ENCODE measurements around the gene ASCC1.

Gene ASCC1

DNA sequence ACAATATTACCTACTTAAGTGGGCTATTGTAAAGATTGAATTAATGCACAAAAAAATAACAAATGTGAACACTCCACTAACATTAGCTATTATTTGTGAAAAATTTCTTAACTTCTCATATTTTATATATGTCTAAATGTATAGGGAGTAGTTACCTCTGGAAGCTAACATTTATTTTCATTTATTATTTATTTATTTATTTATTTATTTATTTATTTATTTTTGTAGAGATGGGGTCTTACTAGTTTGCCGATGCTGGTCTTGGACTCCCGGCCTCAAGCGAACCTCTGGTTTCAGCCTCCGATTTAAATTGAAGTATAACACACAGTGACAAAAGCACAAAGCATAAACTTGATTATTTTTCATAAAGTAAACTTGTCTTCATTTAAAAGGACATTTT, 122.6 kb downstream of the ASCC1 start:
- Histone ChIP-seq H3K4me3 (ENCODE audit: low read length) (no peak overlapping the region), H3K4me1 (ENCODE audit: insufficient read depth, low read length) (peaks cover 12% of the 10 kb centered on the region)
- 73% methylated on average over 4 of the region's 4 CpGs for WGBS

DNA sequence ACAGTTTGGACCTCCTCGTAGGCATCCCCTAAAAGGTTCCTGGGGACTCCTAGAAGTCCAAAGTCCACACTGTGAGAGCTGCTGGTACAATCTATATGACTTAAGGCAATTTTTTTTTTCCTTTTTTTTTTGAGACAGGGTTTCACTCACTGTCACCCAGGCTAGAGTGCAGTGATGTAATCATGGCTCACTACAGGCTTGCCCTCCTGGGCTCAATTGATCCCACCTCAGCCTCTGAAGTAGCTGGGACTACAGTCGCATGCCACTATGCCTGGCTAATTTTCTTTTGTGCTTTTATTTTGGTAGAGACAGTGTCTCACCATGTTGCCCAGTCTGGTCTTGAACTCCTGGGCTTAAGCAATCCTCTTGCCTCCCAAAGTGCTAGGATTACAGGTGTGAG, 123.1 kb downstream of the ASCC1 start:
- no peak overlapping the region for H3K27ac ChIP-seq (ENCODE audit: low read depth, low read length)
- peaks cover 27% of the 10 kb centered on the region for H3K27me3 ChIP-seq (ENCODE audit: insufficient read depth, low read length)
- H3K36me3 ChIP-seq (ENCODE audit: insufficient read depth, low read length): peaks cover 9% of the 10 kb centered on the region
- H3K9ac ChIP-seq (ENCODE audit: low read depth, low read length): no peak overlapping the region
- H3K4me3 ChIP-seq (ENCODE audit: low read length): no peak overlapping the region
- peaks cover 12% of the 10 kb centered on the region for H3K4me1 ChIP-seq (ENCODE audit: insufficient read depth, low read length)
- no peaks in the 10 kb centered on the region for H3K9me3 ChIP-seq (ENCODE audit: insufficient read depth, low read depth, low read length)
- 92% methylated on average over 2 of the region's 2 CpGs for WGBS

More for the DNA sequence above, 122.6 kb downstream of the ASCC1 start:
- no peaks in the 10 kb centered on the region for H3K9me3 ChIP-seq (ENCODE audit: insufficient read depth, low read depth, low read length)
- H3K36me3 ChIP-seq (ENCODE audit: insufficient read depth, low read length): peaks cover 9% of the 10 kb centered on the region
- no peak overlapping the region for H3K27ac ChIP-seq (ENCODE audit: low read depth, low read length)
- H3K9ac ChIP-seq (ENCODE audit: low read depth, low read length): no peak overlapping the region
- peaks cover 22% of the 10 kb centered on the region for H3K27me3 ChIP-seq (ENCODE audit: insufficient read depth, low read length)

DNA sequence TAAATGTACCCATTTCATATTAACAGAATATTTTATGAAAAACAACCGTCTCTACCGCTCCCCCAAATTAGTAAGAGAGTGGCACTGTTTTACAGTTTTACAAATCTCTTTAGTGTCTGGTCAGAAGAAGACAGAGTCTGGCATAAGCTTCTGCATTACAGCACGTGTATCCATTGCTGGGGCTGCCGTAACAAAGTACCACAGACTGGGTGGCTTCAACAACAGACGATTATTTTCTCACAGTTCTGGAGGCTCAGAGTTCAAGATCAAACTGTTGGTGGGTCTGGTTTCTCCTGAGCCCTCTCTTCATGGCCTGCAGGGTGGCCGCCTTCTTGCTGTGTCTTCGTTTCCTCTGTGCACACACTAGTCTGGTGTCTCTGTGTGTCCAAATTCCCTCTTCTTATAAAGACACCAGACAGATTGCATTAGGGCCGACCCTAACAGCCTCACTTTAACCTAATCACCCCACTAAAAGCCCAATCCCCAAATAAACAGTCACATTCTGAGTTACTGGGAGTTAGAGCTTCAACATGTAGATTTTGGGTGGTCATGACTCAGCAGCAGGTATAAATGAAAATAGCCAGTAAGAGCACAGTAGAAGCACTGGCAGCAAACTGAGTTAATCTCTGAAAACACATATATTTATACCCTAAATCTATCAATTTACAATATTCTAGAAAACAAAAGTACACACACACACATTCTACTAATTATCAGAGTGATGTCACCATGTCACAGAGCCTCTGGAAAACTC, 123.7 kb downstream of the ASCC1 start:
- peaks cover 33% of the 10 kb centered on the region for H3K27me3 ChIP-seq (ENCODE audit: insufficient read depth, low read length)
- 93% methylated on average over 8 of the region's 8 CpGs for WGBS
- peaks cover 12% of the 10 kb centered on the region for H3K4me1 ChIP-seq (ENCODE audit: insufficient read depth, low read length)
- no peak overlapping the region for H3K9ac ChIP-seq (ENCODE audit: low read depth, low read length)
- no peak overlapping the region for H3K27ac ChIP-seq (ENCODE audit: low read depth, low read length)
- peaks cover 9% of the 10 kb centered on the region for H3K36me3 ChIP-seq (ENCODE audit: insufficient read depth, low read length)
- H3K4me3 ChIP-seq (ENCODE audit: low read length): no peak overlapping the region
- H3K9me3 ChIP-seq (ENCODE audit: insufficient read depth, low read depth, low read length): no peaks in the 10 kb centered on the region

DNA sequence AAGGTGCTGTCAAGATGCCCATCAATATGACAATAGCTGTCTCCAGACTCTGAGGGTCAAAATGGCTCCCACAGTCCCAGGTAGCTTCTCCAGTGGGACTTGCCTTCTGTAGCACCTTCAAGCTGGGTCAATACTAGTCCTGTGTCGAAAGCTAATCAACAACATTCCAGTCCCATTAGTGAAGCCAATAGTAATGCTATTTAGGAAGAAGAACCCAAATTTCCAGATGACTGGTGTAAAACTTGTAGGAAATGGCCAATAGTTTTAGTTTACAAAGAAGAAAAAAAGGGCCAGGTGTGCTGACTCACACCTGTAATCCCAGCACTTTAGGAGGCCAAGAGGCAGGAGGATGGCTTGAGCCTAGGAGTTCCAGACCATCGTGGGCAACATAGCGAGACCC, 125.8 kb downstream of the ASCC1 start:
- H3K9me3 ChIP-seq (ENCODE audit: insufficient read depth, low read depth, low read length): no peaks in the 10 kb centered on the region
- H3K4me1 ChIP-seq (ENCODE audit: insufficient read depth, low read length): peaks cover 16% of the 10 kb centered on the region
- H3K4me3 ChIP-seq (ENCODE audit: low read length): no peak overlapping the region
- H3K27me3 ChIP-seq (ENCODE audit: insufficient read depth, low read length): peaks cover 53% of the 10 kb centered on the region
- H3K27ac ChIP-seq (ENCODE audit: low read depth, low read length): no peak overlapping the region
- 84% methylated on average over 3 of the region's 3 CpGs for WGBS
- no peaks in the 10 kb centered on the region for H3K36me3 ChIP-seq (ENCODE audit: insufficient read depth, low read length)
- H3K9ac ChIP-seq (ENCODE audit: low read depth, low read length): no peak overlapping the region

DNA sequence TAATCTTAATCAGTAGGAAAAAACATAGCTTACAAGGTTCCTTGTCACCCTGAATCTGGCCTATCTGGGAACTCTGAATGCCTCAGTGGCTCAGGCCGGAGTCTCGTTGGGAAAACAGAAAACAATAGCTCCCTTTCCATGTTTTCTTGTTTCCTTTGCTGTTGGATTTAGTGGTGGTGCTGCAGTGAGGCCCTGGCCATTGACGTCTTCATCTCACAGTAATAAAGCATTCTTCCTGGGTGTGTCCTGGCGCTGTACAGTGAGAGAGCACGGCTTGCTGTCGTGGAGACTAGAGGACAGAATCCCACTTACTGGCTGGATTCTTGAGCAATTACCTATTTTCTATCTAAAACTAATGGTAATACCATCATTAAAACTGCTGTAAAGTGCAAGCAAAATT, 126.5 kb downstream of the ASCC1 start:
- H3K36me3 ChIP-seq (ENCODE audit: insufficient read depth, low read length): no peaks in the 10 kb centered on the region
- WGBS: 65% methylated on average over 6 of the region's 6 CpGs
- no peak overlapping the region for H3K27ac ChIP-seq (ENCODE audit: low read depth, low read length)

DNA sequence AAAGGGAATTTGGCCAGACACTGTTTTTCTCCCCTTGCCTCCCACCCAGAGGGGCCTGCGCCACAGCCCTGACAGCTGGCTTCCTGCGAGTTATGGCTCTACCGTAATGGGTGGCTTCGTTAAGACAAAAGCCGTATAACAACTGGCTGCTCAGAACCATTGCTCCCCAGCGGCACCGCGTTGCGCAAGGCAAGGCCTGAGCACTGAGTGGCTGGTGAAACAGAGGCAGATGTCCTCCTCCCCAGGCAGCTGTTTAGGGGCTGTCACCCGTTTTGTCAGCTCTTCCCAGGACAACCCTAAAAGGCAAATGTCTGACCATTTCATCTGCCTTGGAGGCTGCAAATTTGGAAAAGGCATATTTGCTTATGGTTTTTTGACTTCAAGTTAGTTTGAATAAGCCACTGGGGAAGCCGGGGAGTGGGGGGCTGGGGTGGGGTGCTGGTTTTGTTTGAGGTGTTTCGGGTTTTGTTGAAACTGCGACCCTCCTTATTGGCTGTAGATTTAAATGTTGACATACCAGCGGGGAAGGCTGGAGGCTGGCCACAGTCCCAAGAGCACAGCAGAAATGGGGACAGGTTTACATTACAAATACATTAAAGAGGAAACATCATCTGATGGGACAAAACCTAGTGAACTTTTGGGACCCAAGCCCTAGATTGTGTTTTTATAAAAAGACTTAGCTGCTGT, 127.0 kb downstream of the ASCC1 start:
- no peak overlapping the region for H3K27ac ChIP-seq (ENCODE audit: low read depth, low read length)
- no peaks in the 10 kb centered on the region for H3K36me3 ChIP-seq (ENCODE audit: insufficient read depth, low read length)
- H3K27me3 ChIP-seq (ENCODE audit: insufficient read depth, low read length): peaks cover 65% of the 10 kb centered on the region
- H3K9ac ChIP-seq (ENCODE audit: low read depth, low read length): no peak overlapping the region
- peak overlapping the region; percentile 55 for H3K4me3 ChIP-seq (ENCODE audit: low read length)
- H3K4me1 ChIP-seq (ENCODE audit: insufficient read depth, low read length): peaks cover 16% of the 10 kb centered on the region
- 19% methylated on average over 14 of the region's 14 CpGs for WGBS
- H3K9me3 ChIP-seq (ENCODE audit: insufficient read depth, low read depth, low read length): no peaks in the 10 kb centered on the region

More for the DNA sequence above, 126.5 kb downstream of the ASCC1 start:
- H3K9me3 ChIP-seq (ENCODE audit: insufficient read depth, low read depth, low read length): no peaks in the 10 kb centered on the region
- no peak overlapping the region for H3K4me3 ChIP-seq (ENCODE audit: low read length)
- H3K27me3 ChIP-seq (ENCODE audit: insufficient read depth, low read length): peaks cover 60% of the 10 kb centered on the region
- peaks cover 16% of the 10 kb centered on the region for H3K4me1 ChIP-seq (ENCODE audit: insufficient read depth, low read length)
- no peak overlapping the region for H3K9ac ChIP-seq (ENCODE audit: low read depth, low read length)

DNA sequence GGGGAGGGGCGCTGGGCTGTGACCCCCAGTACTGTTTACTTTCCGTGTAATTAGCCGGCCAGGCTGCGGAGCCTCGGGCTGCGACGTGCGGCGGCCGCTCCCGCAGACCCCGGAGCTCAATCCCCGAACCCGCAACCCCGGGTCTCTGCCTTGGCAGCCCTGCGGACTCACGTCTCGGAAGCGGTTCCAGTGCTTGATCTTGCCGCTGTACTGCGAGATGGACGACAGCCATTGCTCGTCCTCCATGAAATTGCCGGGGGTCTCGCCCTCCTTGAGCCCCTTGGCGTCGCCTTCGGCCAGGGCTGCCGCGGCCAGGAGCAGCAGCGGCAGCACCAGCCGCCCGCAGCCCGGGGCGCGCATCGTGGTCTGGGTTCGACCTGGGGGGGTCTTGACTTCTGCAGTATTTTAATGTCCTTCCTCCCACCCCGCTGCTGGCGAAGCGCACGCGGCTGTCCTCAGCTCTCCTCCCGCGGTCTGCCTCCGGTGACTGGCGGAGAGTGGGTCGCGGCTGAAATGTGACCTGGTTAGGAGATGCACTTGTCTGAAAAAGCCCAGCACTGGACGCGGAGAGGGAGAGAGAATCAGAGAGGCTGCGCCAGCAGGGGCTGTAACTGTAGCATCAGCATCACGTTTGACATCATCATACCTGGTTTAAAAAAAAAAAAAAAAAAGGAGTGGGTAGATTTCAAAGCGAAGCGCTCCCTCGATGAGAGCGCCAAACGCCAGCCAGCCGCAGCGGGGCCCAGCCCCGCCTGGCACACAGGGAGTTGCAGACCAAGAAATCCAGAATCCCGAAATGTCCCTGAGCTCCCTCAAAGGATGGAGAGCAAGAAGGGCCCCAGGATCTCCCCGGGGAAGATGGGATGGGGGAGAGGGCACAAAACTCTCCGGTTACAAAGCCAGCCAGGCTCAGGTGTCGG, 127.8 kb downstream of the ASCC1 start, which contains the start of gene SPOCK2:
TSS of gene SPOCK2 (minus strand) at position 583 of the 920 bp plus-strand sequence. CDS start at position 360, 223 bp downstream.
- H3K9ac ChIP-seq (ENCODE audit: low read depth, low read length): no peak within 1 kb of the TSS; the same call in 1 of the 2 replicates
- peaks cover 65% of the 10 kb centered on the region for H3K27me3 ChIP-seq (ENCODE audit: insufficient read depth, low read length)
- H3K9me3 ChIP-seq (ENCODE audit: insufficient read depth, low read depth, low read length): no peaks in the 10 kb centered on the region
- no peaks in the 10 kb centered on the region for H3K36me3 ChIP-seq (ENCODE audit: insufficient read depth, low read length)
- H3K4me3 ChIP-seq (ENCODE audit: low read length): peak within 1 kb of the TSS; percentile 55
- H3K4me1 ChIP-seq (ENCODE audit: insufficient read depth, low read length): peaks cover 16% of the 10 kb centered on the region
- 3% methylated on average over 64 of the region's 65 CpGs for WGBS
- no peak within 1 kb of the TSS for H3K27ac ChIP-seq (ENCODE audit: low read depth, low read length)

DNA sequence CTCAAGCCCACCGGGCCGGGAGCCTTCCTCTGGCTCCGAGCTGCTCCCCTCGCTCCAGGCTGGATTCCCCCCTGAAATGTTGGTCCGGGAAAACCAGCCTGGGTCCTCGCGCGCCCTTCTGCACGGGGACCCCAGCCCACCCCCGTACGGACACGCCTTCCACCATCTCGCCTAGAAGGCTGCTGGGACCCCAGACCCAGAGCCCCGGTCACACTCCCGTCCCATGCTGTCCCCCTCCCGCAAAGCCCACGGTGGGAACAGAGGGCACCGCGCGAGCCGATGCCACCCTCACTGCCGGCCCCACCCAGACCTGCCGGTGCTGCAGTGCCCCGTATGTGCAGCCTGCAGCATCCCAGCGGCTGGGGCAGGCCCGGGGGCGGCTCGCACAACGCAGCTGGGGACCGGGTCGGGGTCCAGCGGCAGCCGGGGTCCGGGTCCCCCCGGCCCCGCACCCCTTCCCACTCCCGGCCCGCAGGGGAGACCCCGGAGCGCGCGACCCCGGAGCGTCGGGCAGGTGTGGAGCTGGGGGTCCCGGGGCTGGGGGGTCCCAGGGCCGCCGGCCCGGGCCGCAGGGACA, 128.6 kb downstream of the ASCC1 start:
- H3K9ac ChIP-seq (ENCODE audit: low read depth, low read length): no peak overlapping the region; the same call in 1 of the 2 replicates
- no peaks in the 10 kb centered on the region for H3K9me3 ChIP-seq (ENCODE audit: insufficient read depth, low read depth, low read length)
- no peak overlapping the region for H3K27ac ChIP-seq (ENCODE audit: low read depth, low read length)
- H3K27me3 ChIP-seq (ENCODE audit: insufficient read depth, low read length): peaks cover 65% of the 10 kb centered on the region
- WGBS: 2% methylated on average over 50 of the region's 50 CpGs
- H3K4me1 ChIP-seq (ENCODE audit: insufficient read depth, low read length): peaks cover 13% of the 10 kb centered on the region
- no peaks in the 10 kb centered on the region for H3K36me3 ChIP-seq (ENCODE audit: insufficient read depth, low read length)
- H3K4me3 ChIP-seq (ENCODE audit: low read length): peak overlapping the region; percentile 55

DNA sequence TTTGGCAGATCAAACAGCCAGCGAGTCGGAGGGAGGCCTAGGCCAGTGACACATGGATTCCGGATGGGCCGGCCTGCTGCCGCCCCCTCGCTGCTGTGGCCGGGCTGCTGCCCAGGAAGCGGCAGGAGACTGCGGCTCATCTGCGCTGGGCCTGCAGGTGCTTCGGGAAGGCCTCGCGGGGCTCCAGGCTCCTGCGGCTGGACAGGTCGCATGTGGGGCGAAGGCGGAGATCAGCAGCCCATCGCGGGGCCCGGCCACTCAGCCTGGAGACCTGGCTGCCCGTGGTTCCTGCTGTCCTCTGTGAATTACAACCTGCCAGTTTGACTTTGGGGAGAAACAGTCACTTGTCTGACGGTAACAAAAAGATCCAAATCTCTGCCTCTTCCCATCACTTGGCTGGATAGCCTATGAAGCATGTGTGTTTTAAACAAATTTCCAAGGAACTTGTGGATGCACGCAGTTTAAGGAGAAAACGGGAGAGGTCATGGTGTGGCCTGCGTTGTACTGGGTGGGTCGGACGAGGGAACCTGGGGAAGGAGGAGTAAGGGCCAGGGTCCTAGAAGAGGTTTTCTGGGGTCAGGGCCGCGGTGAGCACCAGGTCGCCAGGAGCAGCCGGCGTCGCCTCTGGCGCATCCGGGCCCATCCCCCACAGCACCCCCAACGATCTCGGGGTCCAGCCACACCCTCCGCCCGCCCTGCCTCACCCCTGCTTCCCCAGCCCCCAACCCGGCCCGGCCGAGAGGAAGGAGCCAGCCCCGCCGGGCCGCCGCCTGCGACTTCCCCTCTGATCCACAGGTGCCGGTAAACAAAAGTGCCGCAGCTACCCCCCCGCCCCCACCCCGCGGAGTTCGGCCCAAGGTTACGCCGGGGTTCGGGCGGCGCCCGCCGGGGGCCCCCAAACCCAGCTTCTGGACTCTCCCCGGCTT, 129.3 kb downstream of the ASCC1 start:
- H3K9me3 ChIP-seq (ENCODE audit: insufficient read depth, low read depth, low read length): no peaks in the 10 kb centered on the region
- peak overlapping the region; percentile 55 for H3K4me3 ChIP-seq (ENCODE audit: low read length)
- no peak overlapping the region for H3K27ac ChIP-seq (ENCODE audit: low read depth, low read length)
- H3K27me3 ChIP-seq (ENCODE audit: insufficient read depth, low read length): peaks cover 65% of the 10 kb centered on the region
- WGBS: 6% methylated on average over 61 of the region's 61 CpGs
- no peaks in the 10 kb centered on the region for H3K36me3 ChIP-seq (ENCODE audit: insufficient read depth, low read length)
- peaks cover 13% of the 10 kb centered on the region for H3K4me1 ChIP-seq (ENCODE audit: insufficient read depth, low read length)
- no peak overlapping the region; the same call in 1 of the 2 replicates for H3K9ac ChIP-seq (ENCODE audit: low read depth, low read length)
